HepG2 (cell line): ENCODE results near the gene KLB. TPM values are rescaled to one million over a fixed set of nuclear protein-coding genes. Genes with fewer than 3 reads are reported as not detected.

ENCODE experiments used
- CREB1 ChIP-seq, 2 experiments: fragments of 450-650 bp in 1 of 2; IDR thresholded peaks; 2 replicates each; pipeline ENCODE4 v1.6.1; 2016 to 2017; ENCODE audit warnings: control low read depth in 1 of 2, mild to moderate bottlenecking in 1 of 2, missing compliant biosample characterization in 1 of 2, missing genetic modification characterization in 1 of 2
- KAT2B ChIP-seq: fragments of 150-350 bp; IDR thresholded peaks from 2 replicates; pipeline ENCODE4 v1.6.1; 2014; ENCODE audit warnings: low read depth, low read length, borderline replicate concordance
- MXD4 ChIP-seq: IDR thresholded peaks from 2 replicates; pipeline ENCODE4 v1.6.1; 2016; ENCODE audit warnings: mild to moderate bottlenecking, missing biosample characterization, missing genetic modification reagents
- RAD51 ChIP-seq: fragments of 450-650 bp; IDR thresholded peaks from 2 replicates; pipeline ENCODE4 v1.6.1; 2016; ENCODE audit warnings: borderline replicate concordance
- RXRA ChIP-seq: sonication (generic); formaldehyde crosslinking; IDR thresholded peaks from 2 replicates; pipeline ENCODE4 v1.5.1; 2020; ENCODE audit warnings: missing genetic modification reagents
- SKI ChIP-seq: fragments of 450-650 bp; IDR thresholded peaks from one replicate; pipeline ENCODE4 v1.6.1; 2018; ENCODE audit warnings: mild to moderate bottlenecking; ENCODE audit not compliant: partially characterized antibody
- SNAI1 ChIP-seq: sonication (generic); formaldehyde crosslinking; IDR thresholded peaks from 2 replicates; pipeline ENCODE4 v1.5.0; 2020; ENCODE audit warnings: mild to moderate bottlenecking, missing genetic modification reagents, borderline replicate concordance
- SRSF1 ChIP-seq: fragments of 200-400 bp; formaldehyde crosslinking; optimal IDR thresholded peaks from 2 replicates; pipeline ENCODE3; 2017; ENCODE audit warnings: mild to moderate bottlenecking, low read depth, low read length, moderate library complexity
- YY1 ChIP-seq: IDR thresholded peaks from 2 replicates; pipeline ENCODE4 v1.6.1; 2011; ENCODE audit warnings: low read length, low read depth, moderate library complexity, mild to moderate bottlenecking; ENCODE audit not compliant: insufficient read depth, insufficient replicate concordance
- ZFP1 ChIP-seq: IDR thresholded peaks from 2 replicates; pipeline ENCODE4 v1.6.1; 2016
- ZNF367 ChIP-seq: sonication (generic); formaldehyde crosslinking; IDR thresholded peaks from 2 replicates; pipeline ENCODE4 v1.4.0; 2020; ENCODE audit warnings: missing genetic modification reagents, borderline replicate concordance
- ZNF644 ChIP-seq: IDR thresholded peaks from 2 replicates; pipeline ENCODE4 v1.6.1; 2016; ENCODE audit warnings: low read depth
- ZNF792 ChIP-seq: IDR thresholded peaks from 2 replicates; pipeline ENCODE4 v1.6.1; 2016
- ZNF883 ChIP-seq: sonication (generic); formaldehyde crosslinking; IDR thresholded peaks from 2 replicates; pipeline ENCODE4 v1.5.1; 2020; ENCODE audit warnings: mild to moderate bottlenecking, missing genetic modification reagents; ENCODE audit errors: not compliant biosample characterization
- polyA plus RNA-seq, 8 experiments: library from polyadenylated mRNA; depleted of rRNA in 3 of 8; stranded (reverse) in 7 of 8; unstranded in 1 of 8; fragments of >200 nt; fragmentation: Illumina TruSeq in 4 of 8; extraction: Trizol in 4 of 8; gene quantifications; 2 replicates each; pipeline versions ENCODE4 v1.2.1 to v1.2.3, GENCODE V29; 2011 to 2016; ENCODE audit warnings: low read depth in 4 of 8, missing spikeins in 1 of 8, mixed read lengths in 1 of 8; ENCODE audit not compliant: insufficient read depth in 1 of 8
- total RNA-seq, 5 experiments: library from RNA; depleted of rRNA; stranded (reverse); fragments of >200 nt; fragmentation: Illumina TruSeq; extraction: Trizol; gene quantifications; 2 replicates each; pipeline ENCODE4 v1.2.3, GENCODE V29; 2016; ENCODE audit warnings: low read depth in 1 of 5
- TF ChIP-seq, protein P1 (sequence below): sonication (generic); formaldehyde crosslinking; IDR thresholded peaks from 2 replicates; pipeline ENCODE4 v1.8.0; 2022; ENCODE audit warnings: mild to moderate bottlenecking, missing genetic modification reagents; ENCODE audit not compliant: insufficient replicate concordance
- TF ChIP-seq, protein P2 (sequence below): sonication (generic); formaldehyde crosslinking; IDR thresholded peaks from 2 replicates; pipeline ENCODE4 v1.5.1; 2020; ENCODE audit warnings: mild to moderate bottlenecking, missing genetic modification reagents, moderate library complexity
- TF ChIP-seq, protein P3 (sequence below): sonication (generic); formaldehyde crosslinking; IDR thresholded peaks from 2 replicates; pipeline ENCODE4 v1.5.0; 2020; ENCODE audit warnings: mild to moderate bottlenecking, missing genetic modification reagents, borderline replicate concordance
- TF ChIP-seq, protein P4 (sequence below): sonication (generic); formaldehyde crosslinking; conservative IDR thresholded peaks from 2 replicates; pipeline ENCODE4 v1.8.0; 2022; ENCODE audit warnings: mild to moderate bottlenecking, moderate library complexity, missing genetic modification reagents
- TF ChIP-seq, protein P5 (sequence below): fragments of 450-650 bp; IDR thresholded peaks from 2 replicates; pipeline ENCODE4 v1.6.1; 2017

The KLB gene
- total and polyA plus RNA-seq, 2 of the 13 experiments (the other 11 are each of a cell fraction or from before 2014, with no cell fraction given) = 25.3 to 82.0 TPM

DNA sequence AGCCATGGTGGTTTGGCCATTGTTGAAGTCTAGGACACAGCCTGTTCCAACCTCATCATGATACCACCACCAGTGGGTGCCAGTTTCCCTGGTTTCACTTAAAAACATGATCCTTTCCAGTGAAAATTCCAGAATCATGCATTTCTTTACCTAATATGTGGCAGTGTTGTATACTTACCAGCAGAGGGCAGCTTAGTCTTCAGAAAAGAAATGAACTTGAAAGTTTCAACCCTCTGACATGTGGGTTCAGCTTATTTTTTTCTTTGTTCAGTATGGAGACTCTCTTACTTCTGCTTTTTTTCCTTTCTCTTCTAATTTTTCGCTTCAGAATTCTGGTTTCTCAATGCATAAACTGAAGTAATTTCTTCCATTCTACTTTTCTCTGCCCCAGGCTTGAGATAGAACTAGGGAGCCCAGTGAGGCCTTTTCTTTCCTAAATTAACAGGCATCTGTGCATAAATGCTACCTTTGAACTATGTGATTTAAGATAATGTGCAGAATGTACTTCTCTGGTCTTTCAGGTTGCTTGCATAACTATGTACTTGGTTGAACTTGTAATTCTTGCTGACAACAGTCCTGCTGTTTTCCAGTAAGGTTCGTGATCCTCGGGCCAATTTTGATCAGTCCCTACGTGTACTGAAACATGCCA is 62.8 kb downstream of the KLB start (continued):
- TF ChIP-seq ZNF883 (CRISPR knock-in tag) (no peak), YY1 (no peak), ZNF644 (CRISPR knock-in tag) (no peak), ZFP1 (CRISPR knock-in tag) (0 out of 2 replicates have a peak, but pooled peaks have one; percentile 21), KAT2B (no peak), SKI (no peak), CREB1 (IDR thresholded peaks at IDR 0.05) (no peak), CREB1 (CRISPR knock-in tag; IDR thresholded peaks at IDR 0.05) (no peak), ZNF367 (CRISPR knock-in tag) (no peak), RXRA (CRISPR knock-in tag) (no peak), MXD4 (CRISPR knock-in tag) (0 out of 2 replicates have a peak, but pooled peaks have one; percentile 52), SNAI1 (no peak), ZNF792 (peak; percentile 31; the same call in 1 of the 2 replicates), RAD51 (no peak), SRSF1 (no peak)
- TF ChIP-seq, protein P1, sequence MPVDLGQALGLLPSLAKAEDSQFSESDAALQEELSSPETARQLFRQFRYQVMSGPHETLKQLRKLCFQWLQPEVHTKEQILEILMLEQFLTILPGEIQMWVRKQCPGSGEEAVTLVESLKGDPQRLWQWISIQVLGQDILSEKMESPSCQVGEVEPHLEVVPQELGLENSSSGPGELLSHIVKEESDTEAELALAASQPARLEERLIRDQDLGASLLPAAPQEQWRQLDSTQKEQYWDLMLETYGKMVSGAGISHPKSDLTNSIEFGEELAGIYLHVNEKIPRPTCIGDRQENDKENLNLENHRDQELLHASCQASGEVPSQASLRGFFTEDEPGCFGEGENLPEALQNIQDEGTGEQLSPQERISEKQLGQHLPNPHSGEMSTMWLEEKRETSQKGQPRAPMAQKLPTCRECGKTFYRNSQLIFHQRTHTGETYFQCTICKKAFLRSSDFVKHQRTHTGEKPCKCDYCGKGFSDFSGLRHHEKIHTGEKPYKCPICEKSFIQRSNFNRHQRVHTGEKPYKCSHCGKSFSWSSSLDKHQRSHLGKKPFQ (CRISPR knock-in tag) = no peak
- TF ChIP-seq, protein P2, sequence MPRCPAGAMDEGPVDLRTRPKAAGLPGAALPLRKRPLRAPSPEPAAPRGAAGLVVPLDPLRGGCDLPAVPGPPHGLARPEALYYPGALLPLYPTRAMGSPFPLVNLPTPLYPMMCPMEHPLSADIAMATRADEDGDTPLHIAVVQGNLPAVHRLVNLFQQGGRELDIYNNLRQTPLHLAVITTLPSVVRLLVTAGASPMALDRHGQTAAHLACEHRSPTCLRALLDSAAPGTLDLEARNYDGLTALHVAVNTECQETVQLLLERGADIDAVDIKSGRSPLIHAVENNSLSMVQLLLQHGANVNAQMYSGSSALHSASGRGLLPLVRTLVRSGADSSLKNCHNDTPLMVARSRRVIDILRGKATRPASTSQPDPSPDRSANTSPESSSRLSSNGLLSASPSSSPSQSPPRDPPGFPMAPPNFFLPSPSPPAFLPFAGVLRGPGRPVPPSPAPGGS = no peak
- TF ChIP-seq, protein P3, sequence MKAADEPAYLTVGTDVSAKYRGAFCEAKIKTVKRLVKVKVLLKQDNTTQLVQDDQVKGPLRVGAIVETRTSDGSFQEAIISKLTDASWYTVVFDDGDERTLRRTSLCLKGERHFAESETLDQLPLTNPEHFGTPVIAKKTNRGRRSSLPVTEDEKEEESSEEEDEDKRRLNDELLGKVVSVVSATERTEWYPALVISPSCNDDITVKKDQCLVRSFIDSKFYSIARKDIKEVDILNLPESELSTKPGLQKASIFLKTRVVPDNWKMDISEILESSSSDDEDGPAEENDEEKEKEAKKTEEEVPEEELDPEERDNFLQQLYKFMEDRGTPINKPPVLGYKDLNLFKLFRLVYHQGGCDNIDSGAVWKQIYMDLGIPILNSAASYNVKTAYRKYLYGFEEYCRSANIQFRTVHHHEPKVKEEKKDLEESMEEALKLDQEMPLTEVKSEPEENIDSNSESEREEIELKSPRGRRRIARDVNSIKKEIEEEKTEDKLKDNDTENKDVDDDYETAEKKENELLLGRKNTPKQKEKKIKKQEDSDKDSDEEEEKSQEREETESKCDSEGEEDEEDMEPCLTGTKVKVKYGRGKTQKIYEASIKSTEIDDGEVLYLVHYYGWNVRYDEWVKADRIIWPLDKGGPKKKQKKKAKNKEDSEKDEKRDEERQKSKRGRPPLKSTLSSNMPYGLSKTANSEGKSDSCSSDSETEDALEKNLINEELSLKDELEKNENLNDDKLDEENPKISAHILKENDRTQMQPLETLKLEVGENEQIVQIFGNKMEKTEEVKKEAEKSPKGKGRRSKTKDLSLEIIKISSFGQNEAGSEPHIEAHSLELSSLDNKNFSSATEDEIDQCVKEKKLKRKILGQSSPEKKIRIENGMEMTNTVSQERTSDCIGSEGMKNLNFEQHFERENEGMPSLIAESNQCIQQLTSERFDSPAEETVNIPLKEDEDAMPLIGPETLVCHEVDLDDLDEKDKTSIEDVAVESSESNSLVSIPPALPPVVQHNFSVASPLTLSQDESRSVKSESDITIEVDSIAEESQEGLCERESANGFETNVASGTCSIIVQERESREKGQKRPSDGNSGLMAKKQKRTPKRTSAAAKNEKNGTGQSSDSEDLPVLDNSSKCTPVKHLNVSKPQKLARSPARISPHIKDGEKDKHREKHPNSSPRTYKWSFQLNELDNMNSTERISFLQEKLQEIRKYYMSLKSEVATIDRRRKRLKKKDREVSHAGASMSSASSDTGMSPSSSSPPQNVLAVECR = no peak; the same call in 1 of the 2 replicates
- TF ChIP-seq, protein P4, sequence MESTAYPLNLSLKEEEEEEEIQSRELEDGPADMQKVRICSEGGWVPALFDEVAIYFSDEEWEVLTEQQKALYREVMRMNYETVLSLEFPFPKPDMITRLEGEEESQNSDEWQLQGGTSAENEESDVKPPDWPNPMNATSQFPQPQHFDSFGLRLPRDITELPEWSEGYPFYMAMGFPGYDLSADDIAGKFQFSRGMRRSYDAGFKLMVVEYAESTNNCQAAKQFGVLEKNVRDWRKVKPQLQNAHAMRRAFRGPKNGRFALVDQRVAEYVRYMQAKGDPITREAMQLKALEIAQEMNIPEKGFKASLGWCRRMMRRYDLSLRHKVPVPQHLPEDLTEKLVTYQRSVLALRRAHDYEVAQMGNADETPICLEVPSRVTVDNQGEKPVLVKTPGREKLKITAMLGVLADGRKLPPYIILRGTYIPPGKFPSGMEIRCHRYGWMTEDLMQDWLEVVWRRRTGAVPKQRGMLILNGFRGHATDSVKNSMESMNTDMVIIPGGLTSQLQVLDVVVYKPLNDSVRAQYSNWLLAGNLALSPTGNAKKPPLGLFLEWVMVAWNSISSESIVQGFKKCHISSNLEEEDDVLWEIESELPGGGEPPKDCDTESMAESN (CRISPR knock-in tag) = no peak
- TF ChIP-seq, protein P5, sequence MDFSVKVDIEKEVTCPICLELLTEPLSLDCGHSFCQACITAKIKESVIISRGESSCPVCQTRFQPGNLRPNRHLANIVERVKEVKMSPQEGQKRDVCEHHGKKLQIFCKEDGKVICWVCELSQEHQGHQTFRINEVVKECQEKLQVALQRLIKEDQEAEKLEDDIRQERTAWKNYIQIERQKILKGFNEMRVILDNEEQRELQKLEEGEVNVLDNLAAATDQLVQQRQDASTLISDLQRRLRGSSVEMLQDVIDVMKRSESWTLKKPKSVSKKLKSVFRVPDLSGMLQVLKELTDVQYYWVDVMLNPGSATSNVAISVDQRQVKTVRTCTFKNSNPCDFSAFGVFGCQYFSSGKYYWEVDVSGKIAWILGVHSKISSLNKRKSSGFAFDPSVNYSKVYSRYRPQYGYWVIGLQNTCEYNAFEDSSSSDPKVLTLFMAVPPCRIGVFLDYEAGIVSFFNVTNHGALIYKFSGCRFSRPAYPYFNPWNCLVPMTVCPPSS = no peak
